Endothelial cell of umbilical vein (primary cell): ENCODE measurements around the gene ITGA6. TPM values are rescaled to one million over a fixed set of nuclear protein-coding genes. Genes with fewer than 3 reads are reported as not detected.

Experiments
- BruUV-seq: library from RNA; stranded (reverse); fragments of 400-500 nt; replicated peaks from 2 replicates; lab custom pipeline; 2021; lab: Mats Ljungman, UMichigan
- CTCF ChIA-PET: fragments of 300-600, 350-600 bp; sonication (Branson Sonifier 250); formaldehyde crosslinking; loops from one replicate; lab custom pipeline; 2021; ENCODE audit warnings: antibody characterized with exemption, inconsistent platforms; lab: Charles Lee
- POLR2A ChIA-PET: fragments of 300-600, 350-600 bp; sonication (Branson Sonifier 250); formaldehyde crosslinking; loops from one replicate; lab custom pipeline; 2021; ENCODE audit warnings: antibody characterized with exemption, inconsistent platforms; lab: Charles Lee
- DNase-seq: peaks from one replicate; pipeline ENCODE4 v3.0.0-alpha.2; 2011; ENCODE audit warnings: low read depth, low spot score
- FAIRE-seq: peaks from 2 replicates; lab custom pipeline; 2011; peaks lifted over from hg19 to GRCh38; lab: Jason Lieb, UNC
- H2AFZ ChIP-seq: 2 replicates; pipeline ENCODE4 v1.6.0; 2012; ENCODE audit warnings: low read depth, low read length, control low read depth, inconsistent platforms
- H3K27ac ChIP-seq: 2 replicates; pipeline ENCODE4 v1.5.1; 2011; ENCODE audit warnings: low read depth, mild to moderate bottlenecking, control low read depth, low read length, moderate library complexity; ENCODE audit not compliant: insufficient read depth
- H3K27me3 ChIP-seq, 2 experiments: 2 replicates each; pipeline versions ENCODE4 v1.6.0 to v1.6.1; 2011; ENCODE audit warnings: low read length in 2 of 2, mixed read lengths in 1 of 2; ENCODE audit not compliant: control insufficient read depth in 2 of 2, insufficient read depth in 2 of 2
- H3K36me3 ChIP-seq, 2 experiments: 2 replicates in 1 of 2; 3 replicates in 1 of 2; pipeline ENCODE4 v1.5.1; 2011; ENCODE audit warnings: low read length in 2 of 2, mild to moderate bottlenecking in 1 of 2, moderate library complexity in 1 of 2; ENCODE audit not compliant: control insufficient read depth in 2 of 2, insufficient read depth in 2 of 2; ENCODE audit errors: extremely low read depth in 1 of 2
- H3K4me1 ChIP-seq: 3 replicates; pipeline ENCODE4 v1.5.1; 2011; ENCODE audit warnings: mild to moderate bottlenecking, low read length; ENCODE audit not compliant: control insufficient read depth, insufficient read depth; ENCODE audit errors: extremely low read depth
- H3K4me2 ChIP-seq: 2 replicates; pipeline ENCODE4 v1.6.1; 2011; ENCODE audit warnings: low read length, control low read depth, mixed read lengths; ENCODE audit not compliant: insufficient read depth
- H3K4me3 ChIP-seq, 3 experiments: fragments of 200-600 bp in 1 of 3; sonication (generic), shearing (Covaris generic) in 1 of 3; replicated peaks in 1 of 3; 2 replicates each; pipeline ENCODE4 v1.5.1; 2011 to 2016; ENCODE audit warnings: control low read depth in 3 of 3, low read length in 3 of 3, mild to moderate bottlenecking in 2 of 3, inconsistent platforms in 1 of 3, low read depth in 1 of 3, moderate library complexity in 1 of 3; ENCODE audit not compliant: insufficient read depth in 1 of 3
- H3K79me2 ChIP-seq: 2 replicates; pipeline ENCODE4 v1.6.0; 2012; ENCODE audit warnings: low read length, inconsistent platforms; ENCODE audit not compliant: control insufficient read depth, insufficient read depth
- H3K9ac ChIP-seq: replicated peaks from 2 replicates; pipeline ENCODE3; 2011; ENCODE audit warnings: low read length, control low read depth; ENCODE audit not compliant: insufficient read depth; ENCODE audit errors: extremely low read depth
- H3K9me1 ChIP-seq: replicated peaks from 3 replicates; pipeline ENCODE4 v1.6.0; 2011; ENCODE audit warnings: mild to moderate bottlenecking, low read length; ENCODE audit not compliant: control insufficient read depth, insufficient read depth; ENCODE audit errors: extremely low read depth
- H3K9me3 ChIP-seq: replicated peaks from 2 replicates; pipeline ENCODE4 v1.5.1; 2012; ENCODE audit warnings: low read length, inconsistent platforms; ENCODE audit not compliant: control insufficient read depth, insufficient read depth
- H4K20me1 ChIP-seq: replicated peaks from 2 replicates; pipeline ENCODE3; 2011; ENCODE audit warnings: mild to moderate bottlenecking, low read length; ENCODE audit not compliant: control insufficient read depth, insufficient read depth; ENCODE audit errors: extremely low read depth
- GATA2 ChIP-seq: IDR thresholded peaks from 2 replicates; pipeline ENCODE4 v1.7.0; 2011; ENCODE audit warnings: low read depth, mild to moderate bottlenecking, moderate library complexity, mixed read lengths, low read length; ENCODE audit not compliant: insufficient read length, insufficient read depth
- JUN ChIP-seq: IDR thresholded peaks from 2 replicates; pipeline ENCODE4 v1.6.1; 2011; ENCODE audit warnings: borderline replicate concordance, low read depth; ENCODE audit not compliant: insufficient read length, insufficient read depth
- MYC ChIP-seq: IDR thresholded peaks from one replicate; pipeline ENCODE4 v1.6.1; 2011; ENCODE audit warnings: mild to moderate bottlenecking, low read depth, low read length
- POLR2AphosphoS5 ChIP-seq: IDR thresholded peaks from 2 replicates; pipeline ENCODE4 v1.6.1; 2012; ENCODE audit warnings: low read depth, mild to moderate bottlenecking, control low read depth, low read length, moderate library complexity; ENCODE audit not compliant: insufficient read depth
- dilution Hi-C: fragments of 300-500 bp; cut with MboI; formaldehyde crosslinking; loops from one replicate; pipeline ENCODE4 v1.15.0; 2019; ENCODE audit warnings: low sequenced_read_pairs; ENCODE audit not compliant: extremely low pct_ligation_motif_present
- intact Hi-C: fragments of 100-400 bp; cut with micrococcal nuclease; formaldehyde crosslinking; loops from one replicate; pipeline ENCODE4 v1.10.0; 2022
- polyA plus RNA-seq, 4 experiments: library from polyadenylated mRNA; depleted of rRNA in 3 of 4; stranded (reverse) in 3 of 4; unstranded in 1 of 4; fragments of >200 nt; gene quantifications; 2 replicates each; pipeline versions ENCODE4 v1.2.1 to v1.2.3, GENCODE V29; 2011 to 2012; ENCODE audit warnings: missing spikeins in 1 of 4
- total RNA-seq: library from RNA; stranded (reverse); gene quantifications from 2 replicates; pipeline ENCODE4 v1.2.3, GENCODE V29; 2021
- TF ChIP-seq, protein P1 (sequence below), 2 donors: IDR thresholded peaks; 1 replicate in 1 of 2; 2 replicates in 1 of 2; pipeline ENCODE4 v1.5.1; 2011; ENCODE audit warnings: low read length in 2 of 2, mild to moderate bottlenecking in 2 of 2, moderate library complexity in 2 of 2, control low read depth in 1 of 2, inconsistent platforms in 1 of 2, low read depth in 1 of 2; ENCODE audit not compliant: insufficient read depth in 1 of 2; ENCODE audit errors: extremely low read depth in 1 of 2
- TF ChIP-seq, protein P2 (sequence below): IDR thresholded peaks from 2 replicates; pipeline ENCODE4 v1.6.1; 2011; ENCODE audit not compliant: insufficient read depth, insufficient read length

The ITGA6 gene
- total and polyA plus RNA-seq, 2 donors (not counting 3 experiments of a cell fraction or from before 2014, with no cell fraction given) = 24.9 to 208 TPM

DNA sequence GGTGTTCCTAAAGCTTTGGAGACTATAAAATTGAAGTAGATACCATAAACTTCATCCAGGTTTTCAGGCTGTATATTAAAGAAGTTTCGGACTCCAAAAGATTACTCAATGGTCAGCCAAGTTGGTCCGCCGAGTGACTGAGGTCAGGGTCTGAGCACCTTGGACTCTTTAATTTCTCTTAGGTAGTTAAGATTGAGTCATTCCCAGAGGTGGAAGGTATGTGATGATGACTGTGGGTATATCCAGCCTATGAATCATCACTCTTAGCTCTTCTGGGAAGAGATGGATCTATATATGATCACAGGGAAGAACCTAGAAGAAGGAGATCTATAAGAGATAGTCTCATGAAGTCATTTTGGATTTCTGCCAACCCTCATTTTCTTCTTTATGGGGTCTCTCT lies 3.3 kb downstream of the ITGA6 start:
- no peak overlapping the region for H3K4me3 ChIP-seq
- H3K9ac ChIP-seq = no peak overlapping the region
- no peaks in the 10 kb centered on the region for H4K20me1 ChIP-seq
- FAIRE-seq = no peak
- peaks cover 40% of the 10 kb centered on the region for H3K4me1 ChIP-seq
- dilution Hi-C loops = loop anchor here (25.0 kb wide), 1 partner anchor 243 kb away; no protein-coding TSS in a partner anchor
- no peak overlapping the region for H3K27ac ChIP-seq
- no peak overlapping the region for H2AFZ ChIP-seq
- peaks cover 82% of the 10 kb centered on the region for H3K79me2 ChIP-seq
- no peaks in the 10 kb centered on the region for H3K36me3 ChIP-seq
- H3K27me3 ChIP-seq = no peaks in the 10 kb centered on the region
- no peak for DNase-seq
- TF ChIP-seq JUN (peak; percentile 14), MYC (no peak)
- TF ChIP-seq, protein P1, sequence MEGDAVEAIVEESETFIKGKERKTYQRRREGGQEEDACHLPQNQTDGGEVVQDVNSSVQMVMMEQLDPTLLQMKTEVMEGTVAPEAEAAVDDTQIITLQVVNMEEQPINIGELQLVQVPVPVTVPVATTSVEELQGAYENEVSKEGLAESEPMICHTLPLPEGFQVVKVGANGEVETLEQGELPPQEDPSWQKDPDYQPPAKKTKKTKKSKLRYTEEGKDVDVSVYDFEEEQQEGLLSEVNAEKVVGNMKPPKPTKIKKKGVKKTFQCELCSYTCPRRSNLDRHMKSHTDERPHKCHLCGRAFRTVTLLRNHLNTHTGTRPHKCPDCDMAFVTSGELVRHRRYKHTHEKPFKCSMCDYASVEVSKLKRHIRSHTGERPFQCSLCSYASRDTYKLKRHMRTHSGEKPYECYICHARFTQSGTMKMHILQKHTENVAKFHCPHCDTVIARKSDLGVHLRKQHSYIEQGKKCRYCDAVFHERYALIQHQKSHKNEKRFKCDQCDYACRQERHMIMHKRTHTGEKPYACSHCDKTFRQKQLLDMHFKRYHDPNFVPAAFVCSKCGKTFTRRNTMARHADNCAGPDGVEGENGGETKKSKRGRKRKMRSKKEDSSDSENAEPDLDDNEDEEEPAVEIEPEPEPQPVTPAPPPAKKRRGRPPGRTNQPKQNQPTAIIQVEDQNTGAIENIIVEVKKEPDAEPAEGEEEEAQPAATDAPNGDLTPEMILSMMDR (IDR thresholded peaks at IDR 0.05; ENCODE audit: extremely low read depth in 1 of 2, insufficient read depth in 1 of 2, low read depth in 1 of 2, low read length in 2 of 2) = no peak
- TF ChIP-seq, protein P2, sequence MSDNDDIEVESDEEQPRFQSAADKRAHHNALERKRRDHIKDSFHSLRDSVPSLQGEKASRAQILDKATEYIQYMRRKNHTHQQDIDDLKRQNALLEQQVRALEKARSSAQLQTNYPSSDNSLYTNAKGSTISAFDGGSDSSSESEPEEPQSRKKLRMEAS = no peak
- no peaks in the 10 kb centered on the region for H3K9me3 ChIP-seq
- H3K4me2 ChIP-seq = peak overlapping the region; percentile 9
- intact Hi-C loops = no loop called here
- ChIA-PET CTCF (interaction anchor here (0.9 to 10.7 kb wide), 5 partner anchors 10 to 258 kb away, joined by 3 to 167 read pairs (median 11); no protein-coding TSS in a partner anchor), POLR2A (no interaction called here)
- no peaks in the 10 kb centered on the region for H3K9me1 ChIP-seq
- BruUV-seq = no TSS peak

DNA sequence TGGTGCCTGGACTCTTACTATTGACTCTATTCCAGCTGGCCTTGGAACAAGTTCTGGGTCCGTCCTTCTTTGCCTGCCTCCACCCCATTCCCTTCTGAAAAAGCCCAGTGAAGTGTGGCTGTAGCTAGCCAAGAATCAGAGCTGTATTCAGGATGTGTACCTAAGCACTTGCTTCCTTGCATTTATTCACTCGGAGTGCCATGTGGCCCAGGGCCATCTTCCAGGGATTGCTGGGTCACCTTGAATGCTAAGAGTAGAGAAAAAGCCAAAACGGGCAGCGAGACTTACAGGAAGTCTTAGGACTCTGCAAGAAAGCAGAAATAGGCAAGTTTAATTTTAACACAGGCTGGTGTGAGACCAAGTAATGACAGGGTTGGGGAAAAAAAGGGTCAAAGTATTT lies 4.1 kb downstream of the ITGA6 start:
- no peak for TF ChIP-seq POLR2AphosphoS5
- TF ChIP-seq GATA2 = no peak
- no peaks in the 10 kb centered on the region for H3K9me1 ChIP-seq
- peak; percentile 84 for FAIRE-seq
- no peak overlapping the region for H2AFZ ChIP-seq
- H3K9me3 ChIP-seq = no peaks in the 10 kb centered on the region
- H3K79me2 ChIP-seq = peaks cover 90% of the 10 kb centered on the region
- peak; percentile 77 for DNase-seq
- no peak overlapping the region for H3K4me3 ChIP-seq
- peak overlapping the region; percentile 8 for H3K27ac ChIP-seq
- H4K20me1 ChIP-seq = no peaks in the 10 kb centered on the region
- dilution Hi-C loops = loop anchor here (25.0 kb wide), 1 partner anchor 244 kb away; no protein-coding TSS in a partner anchor
- no peak overlapping the region for H3K9ac ChIP-seq
- intact Hi-C loops = no loop called here
- ChIA-PET CTCF (interaction anchor here (0.9 to 10.7 kb wide), 6 partner anchors 9 to 256 kb away, joined by 3 to 112 read pairs (median 4); no protein-coding TSS in a partner anchor), POLR2A (interaction anchor here (0.9 kb wide), 1 partner anchor 30 kb away, joined by 3 read pairs; no protein-coding TSS in a partner anchor)
- peak overlapping the region; percentile 9 for H3K4me2 ChIP-seq
- no peaks in the 10 kb centered on the region for H3K27me3 ChIP-seq
- peaks cover 45% of the 10 kb centered on the region for H3K4me1 ChIP-seq
- no TSS peak for BruUV-seq
- no peaks in the 10 kb centered on the region for H3K36me3 ChIP-seq
